ENCODE results near the gene TBX1. TPM values are rescaled to one million over a fixed set of nuclear protein-coding genes. Genes with fewer than 3 reads are reported as not detected.

The TBX1 gene
- total and polyA plus RNA-seq, 2 of the 8 experiments (the other 6 are each of a cell fraction or from before 2014, with no cell fraction given): 0.28 TPM; not detected in 1

DNA sequence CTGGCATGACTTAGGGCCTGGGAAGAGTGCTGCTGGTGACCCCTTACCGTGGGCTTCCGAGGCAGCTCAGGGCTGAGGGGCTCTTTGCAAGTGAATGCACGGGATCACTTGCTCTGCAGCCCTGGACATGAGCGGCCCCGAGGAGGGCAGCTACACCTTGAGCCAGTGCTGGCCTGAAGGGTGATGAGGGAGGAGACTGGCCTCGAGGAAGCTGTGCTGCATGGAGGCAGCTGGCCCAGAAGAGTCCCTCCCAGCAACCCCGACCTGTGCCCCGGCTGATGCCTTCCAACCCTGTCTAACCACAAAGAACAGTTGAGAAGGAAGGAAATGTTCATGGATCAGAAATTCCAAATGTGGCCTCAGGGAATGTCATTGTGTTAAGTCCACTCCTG, 45.2 kb downstream of the TBX1 start (continued):
- TF ChIP-seq YY1 (IDR thresholded peaks at IDR 0.05; ENCODE audit: low read depth, low read length): no peak
